Pancreas (tissue), 10 donors: ENCODE results near the gene ALDH18A1. TPM values are rescaled to one million over a fixed set of nuclear protein-coding genes. Genes with fewer than 3 reads are reported as not detected.

Experiments
- ATAC-seq, 4 donors: fragments of 200-7000 bp; cut with Tn5 transposase; one replicate each; pipeline versions ENCODE4 v1.8.0 to v1.9.1; 2020; ENCODE audit warnings: mild to moderate bottlenecking in 4 of 4, moderate library complexity in 4 of 4
- DNase-seq, 6 donors: peaks; one replicate each; pipeline ENCODE4 v3.0.0-alpha.2; 2020
- FAIRE-seq: peaks from 2 replicates; lab custom pipeline; 2012; peaks lifted over from hg19 to GRCh38; lab: Jason Lieb, UNC
- H3K27ac ChIP-seq, 4 donors: fragments of 200-600 bp; sonication (generic); 1 replicate in 3 of 4; 2 replicates in 1 of 4; pipeline versions ENCODE4 v1.5.0 to v1.8.0; 2020
- H3K27me3 ChIP-seq, 4 donors: fragments of 200-600 bp; one replicate each; pipeline ENCODE4 v1.8.0; 2021
- H3K36me3 ChIP-seq, 3 donors: fragments of 200-600 bp; sonication (generic) in 1 of 3; one replicate each; pipeline versions ENCODE4 v1.5.0 to v1.8.0; 2020 to 2021
- H3K4me1 ChIP-seq, 3 donors: fragments of 200-600 bp; one replicate each; pipeline ENCODE4 v1.8.0; 2021
- H3K4me3 ChIP-seq, 4 donors: fragments of 200-600 bp; sonication (generic) in 2 of 4; one replicate each; pipeline versions ENCODE4 v1.5.0 to v1.8.0; 2020 to 2021
- H3K9me3 ChIP-seq, 4 donors: fragments of 200-600 bp; one replicate each; pipeline ENCODE4 v1.8.0; 2021
- CTCF ChIP-seq, 4 donors: fragments of 200-600 bp; sonication (generic) in 3 of 4; IDR thresholded peaks; one replicate each; pipeline versions ENCODE4 v1.5.0 to v1.8.0; 2021; ENCODE audit warnings: antibody characterized with exemption in 4 of 4
- WGBS, 2 donors: extraction: QIAGEN DNeasy Blood & Tissue Kit; methylation state at CpG; one replicate each; pipeline ENCODE4 v1.1.7; 2013; 5-methylcytosine and 5-hydroxymethylcytosine counted together
- intact Hi-C, 3 donors: fragments of 100-400 bp; cut with DNase I; formaldehyde crosslinking; loops; one replicate each; pipeline versions ENCODE4 v1.11.1 to v1.14.2; 2022
- polyA plus RNA-seq, 2 donors: library from polyadenylated mRNA; stranded (reverse); fragments of 200-250 nt; gene quantifications; one replicate each; pipeline ENCODE4 v1.2.3, GENCODE V29; 2013
- total RNA-seq, 6 donors: library from RNA; stranded (reverse); fragmentation: NEBNext Ultra II Directional in 4 of 6; extraction: Animal tissue kit (Norgen Biotek cat#: 25700) in 4 of 6; gene quantifications; one replicate each; pipeline versions ENCODE4 v1.2.1 to v1.2.4, GENCODE V29; 2021 to 2023
- donor health status: healthy with polysubstance abuse.
- donor health status: DM: no; HTN: no; CAD: no; lungs with moderate emphysema.
- donor health status: DM: no; HTN: no; CAD: no.
- donor health status: control.
- donor health status: control.
- donor health status: Bipolar disorder and iron deficiency.
- donor health status: DM: yes; HTN: yes; CAD: no.
- donor health status: DM: no; HTN: no; CAD: no.
- donor health status: DM: no; HTN: no; CAD: no.
- donor health status: DM: yes; HTN: yes; CAD: no.

The ALDH18A1 gene
- total and polyA plus RNA-seq, 8 donors: 22.0 to 68.4 (median 49.0) TPM

- H3K4me1 ChIP-seq: peaks cover 0 to 7% (median 0%) of the 10 kb centered on the region in 3 donors
- peak overlapping the region in 3 of 4 donors; percentile 71 to 81 (median 78) for H3K4me3 ChIP-seq
Measured at GRCh38 chr10:95559896-95560277, 96.6 kb downstream of the ALDH18A1 start.

GRCh38 chr10:95559471-95559870 is 97.0 kb downstream of the ALDH18A1 start:
- H3K27ac ChIP-seq: no peak overlapping the region
- peaks cover 0 to 7% (median 0%) of the 10 kb centered on the region in 3 donors for H3K4me1 ChIP-seq
- H3K9me3 ChIP-seq: no peaks in the 10 kb centered on the region
- no peak for TF ChIP-seq CTCF (IDR thresholded peaks at IDR 0.05)
- FAIRE-seq: no peak
- no peak for DNase-seq
- 70 to 71% methylated on average over 4 of the region's 4 CpGs for WGBS, 2 donors
- H3K4me3 ChIP-seq: no peak overlapping the region
- no peaks in the 10 kb centered on the region for H3K36me3 ChIP-seq
- H3K27me3 ChIP-seq: no peaks in the 10 kb centered on the region
- intact Hi-C loops: no loop called here
- no peak for ATAC-seq

More at GRCh38 chr10:95559896-95560277, 96.6 kb downstream of the ALDH18A1 start:
- WGBS, 2 donors: 53 to 55% methylated on average over 10 of the region's 10 CpGs
- Histone ChIP-seq H3K27me3 (no peaks in the 10 kb centered on the region), H3K36me3 (no peaks in the 10 kb centered on the region), H3K27ac (no peak overlapping the region), H3K9me3 (no peaks in the 10 kb centered on the region)
- no peak for DNase-seq
- no peak for FAIRE-seq
- no peak for TF ChIP-seq CTCF (IDR thresholded peaks at IDR 0.05)
- intact Hi-C loops: no loop called here
- ATAC-seq: no peak

GRCh38 chr10:95558593-95559320 is 97.8 kb downstream of the ALDH18A1 start:
- no peak overlapping the region for H3K4me3 ChIP-seq
- intact Hi-C loops: no loop called here
- 47 to 65% methylated on average over 1 of the region's 1 CpG for WGBS, 2 donors
- H3K4me1 ChIP-seq: peaks cover 0 to 7% (median 0%) of the 10 kb centered on the region in 3 donors
- ATAC-seq (no peak), DNase-seq (no peak), FAIRE-seq (no peak)
- H3K36me3 ChIP-seq: no peaks in the 10 kb centered on the region
- H3K27me3 ChIP-seq: no peaks in the 10 kb centered on the region
- no peak for TF ChIP-seq CTCF (IDR thresholded peaks at IDR 0.05)
- no peaks in the 10 kb centered on the region for H3K9me3 ChIP-seq
- H3K27ac ChIP-seq: no peak overlapping the region

GRCh38 chr10:95556994-95557767 is 99.3 kb downstream of the ALDH18A1 start:
- Histone ChIP-seq H3K4me1 (peaks cover 0 to 7% (median 0%) of the 10 kb centered on the region in 3 donors), H3K9me3 (no peaks in the 10 kb centered on the region), H3K27me3 (no peaks in the 10 kb centered on the region), H3K4me3 (no peak overlapping the region), H3K27ac (no peak overlapping the region), H3K36me3 (no peaks in the 10 kb centered on the region)
- no peak for TF ChIP-seq CTCF (IDR thresholded peaks at IDR 0.05)
- 81 to 82% methylated on average over 8 of the region's 8 CpGs for WGBS, 2 donors
- no peak for DNase-seq
- intact Hi-C loops: no loop called here
- no peak for ATAC-seq
- FAIRE-seq: no peak

Other genes starting within 250 kb of the ALDH18A1 start
- 10 to 100 TPM; 14.4 to 25.6 (median 17.8) TPM for gene SORBS1, start 95.3 kb downstream of the ALDH18A1 start, total RNA-seq
- gene SORBS1, start 95.3 kb downstream of the ALDH18A1 start, polyA plus RNA-seq: 10 to 100 TPM; 11.4 to 13.3 TPM
- 10 to 100 TPM in 5 of 6 donors, 1 to 10 TPM in 1; 8.9 to 25.5 (median 16.7) TPM for gene TCTN3, start 37.2 kb upstream of the ALDH18A1 start, total RNA-seq
- 10 to 100 TPM in 1 of 2 donors, 1 to 10 TPM in 1; 8.1 to 16.8 TPM for gene TCTN3, start 37.2 kb upstream of the ALDH18A1 start, polyA plus RNA-seq
- gene ENTPD1, start 99.5 kb upstream of the ALDH18A1 start, total RNA-seq: 10 to 100 TPM in 1 of 6 donors, 1 to 10 TPM in 4, under 1 TPM in 1; 0.67 to 10.9 (median 1.6) TPM
- gene ENTPD1, start 99.5 kb upstream of the ALDH18A1 start, polyA plus RNA-seq: 1 to 10 TPM; 1.8 TPM